Measurements from ENCODE around the gene AOAH. TPM values are rescaled to one million over a fixed set of nuclear protein-coding genes. Genes with fewer than 3 reads are reported as not detected.

The AOAH gene
- total and polyA plus RNA-seq, 2 donors from 2014 or later: 2.7 to 24.7 TPM

DNA sequence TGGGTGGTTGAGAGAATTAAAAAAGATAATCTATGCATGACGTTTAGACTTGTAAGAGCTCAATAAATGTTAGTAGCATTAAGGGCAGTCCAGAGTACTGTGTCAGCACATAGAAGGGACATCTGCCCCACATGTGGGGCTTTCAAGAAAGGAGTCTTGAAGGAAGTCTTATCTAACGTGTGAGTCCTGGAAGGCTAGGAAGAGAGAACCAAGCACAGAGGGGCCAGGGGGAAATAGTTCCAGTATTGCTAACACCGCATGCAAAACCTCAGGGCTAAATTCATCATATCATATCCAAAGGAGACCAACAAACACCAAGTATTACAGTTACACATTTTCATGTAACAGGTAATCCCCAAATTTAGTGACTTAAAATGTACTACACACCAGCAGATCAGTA is 122.7 kb downstream of the AOAH start:
- no peak for FAIRE-seq

DNA sequence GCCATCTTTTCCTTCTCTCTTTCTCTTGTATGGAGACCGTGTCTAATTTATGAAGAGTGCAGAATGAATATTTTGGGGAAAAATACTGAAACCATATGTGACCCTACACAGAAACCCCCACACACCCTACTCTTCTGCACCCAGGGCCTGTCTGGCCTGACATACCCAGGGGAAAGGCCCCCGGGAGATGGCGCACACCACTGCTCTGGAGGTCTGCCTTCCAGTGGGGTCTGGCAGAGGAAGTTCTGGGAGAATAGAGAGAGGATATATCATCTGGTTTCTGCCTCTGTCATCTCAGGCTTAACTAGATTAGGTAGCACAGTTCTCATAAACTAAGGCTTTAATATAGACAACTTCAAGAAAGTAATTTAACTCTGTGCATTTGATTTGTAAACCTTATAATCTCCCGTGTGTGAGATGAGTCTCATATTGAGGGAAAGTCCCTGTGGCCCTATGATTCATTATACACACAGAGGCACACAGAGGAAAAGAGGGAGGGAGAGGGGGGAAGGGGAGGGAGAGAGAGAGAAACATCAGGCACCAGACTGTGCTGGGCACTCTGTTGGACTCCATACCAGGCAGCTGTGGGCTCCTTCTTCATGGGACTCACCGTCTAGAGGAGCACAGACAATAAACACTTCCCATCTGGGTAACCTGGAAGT is 123.3 kb downstream of the AOAH start:
- TF ChIP-seq, protein P1, sequence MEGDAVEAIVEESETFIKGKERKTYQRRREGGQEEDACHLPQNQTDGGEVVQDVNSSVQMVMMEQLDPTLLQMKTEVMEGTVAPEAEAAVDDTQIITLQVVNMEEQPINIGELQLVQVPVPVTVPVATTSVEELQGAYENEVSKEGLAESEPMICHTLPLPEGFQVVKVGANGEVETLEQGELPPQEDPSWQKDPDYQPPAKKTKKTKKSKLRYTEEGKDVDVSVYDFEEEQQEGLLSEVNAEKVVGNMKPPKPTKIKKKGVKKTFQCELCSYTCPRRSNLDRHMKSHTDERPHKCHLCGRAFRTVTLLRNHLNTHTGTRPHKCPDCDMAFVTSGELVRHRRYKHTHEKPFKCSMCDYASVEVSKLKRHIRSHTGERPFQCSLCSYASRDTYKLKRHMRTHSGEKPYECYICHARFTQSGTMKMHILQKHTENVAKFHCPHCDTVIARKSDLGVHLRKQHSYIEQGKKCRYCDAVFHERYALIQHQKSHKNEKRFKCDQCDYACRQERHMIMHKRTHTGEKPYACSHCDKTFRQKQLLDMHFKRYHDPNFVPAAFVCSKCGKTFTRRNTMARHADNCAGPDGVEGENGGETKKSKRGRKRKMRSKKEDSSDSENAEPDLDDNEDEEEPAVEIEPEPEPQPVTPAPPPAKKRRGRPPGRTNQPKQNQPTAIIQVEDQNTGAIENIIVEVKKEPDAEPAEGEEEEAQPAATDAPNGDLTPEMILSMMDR (IDR thresholded peaks at IDR 0.05; ENCODE audit: borderline replicate concordance, extremely low read depth, insufficient read depth): no peak
- Histone ChIP-seq H3K36me3 (ENCODE audit: control insufficient read depth in 2 of 3, insufficient read depth in 3 of 3, low read length in 3 of 3) (no peaks in the 10 kb centered on the region), H3K9me3 (ENCODE audit: control insufficient read depth in 2 of 3, insufficient read depth in 1 of 3, low read length in 3 of 3) (no peaks in the 10 kb centered on the region), H3K4me1 (ENCODE audit: control insufficient read depth in 2 of 3, insufficient read depth in 2 of 3, low read depth in 1 of 3, low read length in 3 of 3) (no peaks in the 10 kb centered on the region), H3K27me3 (ENCODE audit: control insufficient read depth, insufficient read depth, low read length) (no peaks in the 10 kb centered on the region), H3K4me3 (ENCODE audit: low read length in 3 of 3) (no peak overlapping the region), H3K9ac (ENCODE audit: low read length in 3 of 3) (no peak overlapping the region), H3K27ac (ENCODE audit: low read depth in 2 of 2, low read length in 2 of 2) (no peak overlapping the region)
- FAIRE-seq: no peak
- intact Hi-C loops (cut with DNase I): no loop called here
- DNase-seq: no peak

More for the DNA sequence above, 122.7 kb downstream of the AOAH start:
- H3K36me3 ChIP-seq (ENCODE audit: control insufficient read depth in 2 of 3, insufficient read depth in 3 of 3, low read length in 3 of 3): no peaks in the 10 kb centered on the region
- no peaks in the 10 kb centered on the region for H3K9me3 ChIP-seq (ENCODE audit: control insufficient read depth in 2 of 3, insufficient read depth in 1 of 3, low read length in 3 of 3)
- TF ChIP-seq, protein P1 (IDR thresholded peaks at IDR 0.05; ENCODE audit: borderline replicate concordance, extremely low read depth, insufficient read depth): no peak
- H3K4me3 ChIP-seq (ENCODE audit: low read length in 3 of 3): no peak overlapping the region
- no peak overlapping the region for H3K27ac ChIP-seq (ENCODE audit: low read depth in 2 of 2, low read length in 2 of 2)
- no peaks in the 10 kb centered on the region for H3K27me3 ChIP-seq (ENCODE audit: control insufficient read depth, insufficient read depth, low read length)
- H3K9ac ChIP-seq (ENCODE audit: low read length in 3 of 3): no peak overlapping the region
- no peaks in the 10 kb centered on the region for H3K4me1 ChIP-seq (ENCODE audit: control insufficient read depth in 2 of 3, insufficient read depth in 2 of 3, low read depth in 1 of 3, low read length in 3 of 3)
- intact Hi-C loops (cut with DNase I): no loop called here
- DNase-seq: no peak

DNA sequence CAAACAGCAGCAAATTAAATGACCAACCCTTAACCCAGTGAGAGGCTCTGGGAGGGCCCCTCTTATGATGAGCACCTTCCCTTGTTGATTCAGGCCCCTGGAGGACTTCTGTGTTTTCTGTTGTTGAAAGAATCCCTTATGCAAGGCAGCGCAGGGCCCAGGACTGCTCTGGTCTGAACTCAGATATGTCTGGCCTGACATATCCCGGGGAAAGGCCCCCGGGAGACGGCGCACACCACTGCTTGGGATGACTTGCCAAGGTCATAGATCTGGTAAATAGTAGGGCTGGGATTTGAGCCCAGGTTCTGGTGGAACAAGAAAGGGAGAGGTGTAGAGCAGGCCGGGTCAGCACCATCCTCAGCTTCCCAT is 124.0 kb downstream of the AOAH start:
- no peaks in the 10 kb centered on the region for H3K9me3 ChIP-seq (ENCODE audit: control insufficient read depth in 2 of 3, insufficient read depth in 1 of 3, low read length in 3 of 3)
- H3K4me3 ChIP-seq (ENCODE audit: low read length in 3 of 3): no peak overlapping the region
- H3K4me1 ChIP-seq (ENCODE audit: control insufficient read depth in 2 of 3, insufficient read depth in 2 of 3, low read depth in 1 of 3, low read length in 3 of 3): no peaks in the 10 kb centered on the region
- TF ChIP-seq, protein P1 (IDR thresholded peaks at IDR 0.05; ENCODE audit: borderline replicate concordance, extremely low read depth, insufficient read depth): no peak
- H3K27ac ChIP-seq (ENCODE audit: low read depth in 2 of 2, low read length in 2 of 2): no peak overlapping the region
- H3K36me3 ChIP-seq (ENCODE audit: control insufficient read depth in 2 of 3, insufficient read depth in 3 of 3, low read length in 3 of 3): no peaks in the 10 kb centered on the region
- no peaks in the 10 kb centered on the region for H3K27me3 ChIP-seq (ENCODE audit: control insufficient read depth, insufficient read depth, low read length)
- FAIRE-seq: no peak
- DNase-seq: no peak
- intact Hi-C loops (cut with DNase I): no loop called here
- H3K9ac ChIP-seq (ENCODE audit: low read length in 3 of 3): no peak overlapping the region

All from kidney (tissue), 14 donors.